Left ventricle myocardium inferior (tissue), 1 donor: ENCODE measurements around the gene GNL2. TPM values are rescaled to one million over a fixed set of nuclear protein-coding genes. Genes with fewer than 3 reads are reported as not detected.
"Not testable (repeated sequence)": the region's sequence is repeated elsewhere in the genome, so short reads cannot be mapped to it uniquely, and the experiment has no call there.

Experiments
- DNase-seq: peaks from one replicate; pipeline ENCODE4 v3.0.0-alpha.2; 2020
- H3K27ac ChIP-seq: fragments of 200-600 bp; replicated peaks from 2 replicates; pipeline ENCODE4 v1.8.0; 2021
- H3K27me3 ChIP-seq: fragments of 200-600 bp; 2 replicates; pipeline ENCODE4 v1.8.0; 2021; ENCODE audit warnings: low read depth
- H3K36me3 ChIP-seq: fragments of 200-600 bp; 2 replicates; pipeline ENCODE4 v1.8.0; 2021
- H3K4me1 ChIP-seq: fragments of 200-600 bp; 2 replicates; pipeline ENCODE4 v1.8.0; 2021
- H3K4me3 ChIP-seq: fragments of 200-600 bp; 2 replicates; pipeline ENCODE4 v1.8.0; 2021; ENCODE audit warnings: mild to moderate bottlenecking, moderate library complexity
- H3K9me3 ChIP-seq: fragments of 200-600 bp; replicated peaks from 2 replicates; pipeline ENCODE4 v1.8.0; 2021
- CTCF ChIP-seq: fragments of 200-600 bp; IDR thresholded peaks from 2 replicates; pipeline ENCODE4 v1.8.0; 2021; ENCODE audit warnings: antibody characterized with exemption, mild to moderate bottlenecking, borderline replicate concordance
- intact Hi-C: fragments of 100-400 bp; cut with micrococcal nuclease; formaldehyde crosslinking; loops from one replicate; pipeline ENCODE4 v1.11.0; 2022
- total RNA-seq: library from RNA; stranded (reverse); fragmentation: NEBNext Ultra II Directional; extraction: Animal tissue kit (Norgen Biotek cat#: 25700); gene quantifications from one replicate; pipeline ENCODE4 v1.2.1, GENCODE V29; 2021
- donor health status: DM: no; HTN: yes; CAD: no; lungs with severe emphysema.

The GNL2 gene
- total RNA-seq, 1 donor from 2014 or later: 20.1 TPM

- Histone ChIP-seq H3K9me3 (no peaks in the 10 kb centered on the region), H3K4me1 (peaks cover 10% of the 10 kb centered on the region), H3K36me3 (peaks cover 27% of the 10 kb centered on the region), H3K27ac (no peak overlapping the region), H3K27me3 (no peaks in the 10 kb centered on the region), H3K4me3 (no peak overlapping the region)
- TF ChIP-seq CTCF: peak; percentile 31
- DNase-seq: no peak
- intact Hi-C loops: no loop called here
These were observed 34.3 kb downstream of the GNL2 start for GRCh38 chr1:37561133-37562132.

GRCh38 chr1:37560401-37561132 lies 35.2 kb downstream of the GNL2 start:
- H3K4me3 ChIP-seq: no peak overlapping the region
- no peak for DNase-seq
- intact Hi-C loops: no loop called here
- TF ChIP-seq CTCF: no peak
- H3K9me3 ChIP-seq: no peaks in the 10 kb centered on the region
- H3K36me3 ChIP-seq: peaks cover 18% of the 10 kb centered on the region
- H3K4me1 ChIP-seq: peaks cover 14% of the 10 kb centered on the region
- no peak overlapping the region for H3K27ac ChIP-seq
- no peaks in the 10 kb centered on the region for H3K27me3 ChIP-seq

- H3K9me3 ChIP-seq, intact Hi-C loops, DNase-seq, H3K27me3 ChIP-seq, H3K27ac ChIP-seq, H3K4me3 ChIP-seq: not testable (repeated sequence)
- peaks cover 14% of the 10 kb centered on the region for H3K4me1 ChIP-seq
- peaks cover 12% of the 10 kb centered on the region for H3K36me3 ChIP-seq
These were observed 35.8 kb downstream of the GNL2 start for GRCh38 chr1:37559957-37560379.

GRCh38 chr1:37559080-37559479 lies 36.7 kb downstream of the GNL2 start:
- Histone ChIP-seq H3K4me1 (peaks cover 20% of the 10 kb centered on the region), H3K27ac (no peak overlapping the region), H3K36me3 (peaks cover 6% of the 10 kb centered on the region), H3K4me3 (no peak overlapping the region), H3K27me3 (no peaks in the 10 kb centered on the region), H3K9me3 (no peaks in the 10 kb centered on the region)
- intact Hi-C loops: no loop called here
- DNase-seq: no peak
- TF ChIP-seq CTCF: no peak

- Histone ChIP-seq H3K4me1 (peaks cover 26% of the 10 kb centered on the region), H3K27me3 (no peaks in the 10 kb centered on the region), H3K4me3 (no peak overlapping the region), H3K36me3 (peaks cover 6% of the 10 kb centered on the region), H3K27ac (no peak overlapping the region), H3K9me3 (no peaks in the 10 kb centered on the region)
- TF ChIP-seq CTCF: no peak
- DNase-seq: no peak
- intact Hi-C loops: no loop called here
These were observed 37.3 kb downstream of the GNL2 start for GRCh38 chr1:37558411-37558810.
